Hematopoietic multipotent progenitor cell treated with erythropoietin and hydrocortisone succinate and interleukin-3 and kit ligand, for 4 days (in vitro differentiated cells): ENCODE data around the gene DENND1B.
A peak's percentile ranks its signal among the peaks of the same experiment; 100 is the strongest.
"Not testable (repeated sequence)": the region's sequence is repeated elsewhere in the genome, so short reads cannot be mapped to it uniquely, and the experiment has no call there.

ENCODE experiments used
- DNase-seq: peaks from one replicate; pipeline ENCODE4 v3.0.0-alpha.2; 2015

The DENND1B gene

GRCh38 chr1:197619008-197619640 lies 156.2 kb downstream of the DENND1B start:
- peak; percentile 64 for DNase-seq

DNA sequence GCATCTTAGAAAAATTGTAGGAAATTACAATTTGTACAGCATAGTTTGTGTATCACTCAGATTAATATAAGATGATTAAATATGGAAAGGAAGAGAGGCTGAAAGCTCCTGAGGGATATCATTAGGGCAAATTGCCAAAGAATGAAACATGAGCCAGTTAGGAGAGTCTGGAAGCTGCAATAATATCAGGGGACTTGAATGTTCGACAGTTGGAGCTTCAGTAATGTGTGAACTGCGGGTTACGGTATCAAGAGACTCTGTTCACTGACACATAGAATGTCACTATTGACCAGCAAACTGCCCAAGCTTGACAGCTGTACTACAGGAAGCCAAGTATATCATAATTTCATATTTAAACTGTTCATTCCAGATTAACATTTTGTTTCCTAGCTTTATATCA lies 157.2 kb downstream of the DENND1B start:
- DNase-seq: no peak

DNA sequence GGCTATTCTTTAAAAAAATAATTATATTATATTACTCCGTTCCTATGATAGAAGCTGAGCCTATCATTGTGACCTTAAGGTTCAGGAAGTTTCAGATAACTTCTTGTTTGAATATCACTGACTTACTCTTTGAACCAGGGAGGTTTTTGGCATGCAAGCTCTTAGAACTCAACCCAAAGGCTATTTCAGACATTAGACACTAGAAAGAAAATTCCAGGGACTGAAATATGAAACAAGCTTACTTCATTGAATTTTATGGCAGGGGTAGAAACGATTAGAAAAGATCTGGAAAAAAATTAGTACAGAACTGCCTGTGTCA lies 159.6 kb downstream of the DENND1B start:
- no peak for DNase-seq

DNA sequence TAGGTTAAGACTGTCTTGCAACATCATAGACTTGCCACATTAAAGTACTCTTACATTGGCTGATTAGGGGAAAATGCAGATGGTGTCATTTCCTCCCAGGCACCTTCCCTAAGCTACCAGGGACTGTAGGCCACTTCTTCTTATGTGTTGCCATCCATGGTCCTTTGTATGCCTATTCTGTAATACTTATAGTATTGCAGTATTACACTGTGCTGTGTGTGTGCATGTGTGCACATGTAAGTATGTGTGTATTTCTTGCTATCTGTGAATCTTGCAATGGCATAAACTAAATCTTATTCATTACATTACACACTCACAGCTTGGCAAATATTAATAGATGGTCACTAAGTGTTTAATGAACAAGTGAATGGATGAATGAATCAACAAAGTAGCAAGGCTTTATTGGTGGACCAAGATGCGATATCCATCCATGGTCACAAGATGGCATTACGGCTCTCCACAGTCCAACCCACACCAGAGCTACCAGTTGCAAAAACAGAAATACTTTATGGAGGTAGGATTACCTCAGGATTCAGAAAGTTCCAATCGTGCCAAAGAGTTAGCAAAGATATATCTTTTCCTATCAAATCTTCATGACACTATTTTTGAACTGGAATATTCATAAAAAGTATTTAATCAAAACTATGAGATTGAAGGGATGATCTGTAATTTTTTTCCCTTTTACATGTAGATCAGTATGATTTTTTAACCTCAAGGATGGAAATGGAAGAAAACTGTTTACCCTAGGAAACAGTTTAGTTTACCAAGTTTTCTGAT lies 160.2 kb downstream of the DENND1B start:
- DNase-seq: peak; percentile 68

GRCh38 chr1:197606168-197606845 lies 169.0 kb downstream of the DENND1B start:
- DNase-seq: no peak

DNA sequence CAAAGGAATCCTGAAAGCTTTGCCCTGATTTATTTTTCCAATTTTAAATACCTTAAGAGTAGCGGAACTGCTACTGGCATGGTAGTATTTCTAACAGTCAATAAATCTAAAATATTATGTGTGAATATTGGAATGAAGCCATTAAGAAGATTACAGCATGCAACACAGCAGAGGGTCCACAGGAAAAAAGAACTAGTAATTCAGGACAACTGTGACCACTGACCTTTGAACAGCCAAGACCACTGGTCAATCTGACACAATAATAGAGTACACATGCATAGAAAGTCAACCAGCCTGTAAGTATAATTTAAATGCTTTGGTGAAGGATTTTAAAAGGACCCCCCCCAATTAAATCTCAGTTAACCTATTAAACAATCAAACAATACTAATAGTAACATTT lies 171.0 kb downstream of the DENND1B start:
- no peak for DNase-seq

DNA sequence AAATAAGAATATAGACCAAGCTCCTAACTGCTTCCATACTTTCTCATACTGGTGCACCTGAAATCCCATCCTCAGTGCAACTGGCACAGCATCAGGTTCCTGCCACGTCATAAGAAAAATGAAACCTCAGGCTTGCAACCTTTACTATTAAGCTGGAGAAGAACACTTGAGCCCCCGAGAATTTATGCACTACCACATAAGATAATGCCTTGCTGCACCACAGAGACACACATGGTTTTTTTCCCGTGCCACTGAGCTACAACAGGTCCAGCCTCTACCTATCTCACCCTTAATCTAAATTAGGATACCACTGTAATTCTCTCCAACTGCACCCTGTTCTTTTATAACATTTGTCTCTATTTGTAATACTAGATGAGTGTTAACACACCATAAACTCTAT lies 174.5 kb downstream of the DENND1B start:
- DNase-seq: no peak

DNA sequence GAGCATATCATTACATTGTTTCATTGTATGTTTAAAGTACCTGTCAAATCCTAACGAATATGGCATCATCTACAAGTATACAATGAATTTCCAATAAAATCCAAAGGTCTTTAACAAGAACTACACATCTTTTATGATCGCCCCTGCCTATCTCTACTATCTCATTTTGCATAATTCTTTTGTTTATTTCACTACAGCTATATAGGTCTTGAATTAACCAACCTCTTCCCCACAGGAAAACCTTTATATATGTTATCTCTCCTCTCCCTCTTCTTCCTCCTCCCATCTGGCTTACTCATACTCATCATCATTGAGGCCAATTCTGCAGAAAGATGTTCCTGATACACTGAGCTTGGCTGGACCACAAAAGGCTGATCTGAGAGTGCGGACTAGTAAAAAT lies 175.5 kb downstream of the DENND1B start:
- DNase-seq: peak; percentile 30

DNA sequence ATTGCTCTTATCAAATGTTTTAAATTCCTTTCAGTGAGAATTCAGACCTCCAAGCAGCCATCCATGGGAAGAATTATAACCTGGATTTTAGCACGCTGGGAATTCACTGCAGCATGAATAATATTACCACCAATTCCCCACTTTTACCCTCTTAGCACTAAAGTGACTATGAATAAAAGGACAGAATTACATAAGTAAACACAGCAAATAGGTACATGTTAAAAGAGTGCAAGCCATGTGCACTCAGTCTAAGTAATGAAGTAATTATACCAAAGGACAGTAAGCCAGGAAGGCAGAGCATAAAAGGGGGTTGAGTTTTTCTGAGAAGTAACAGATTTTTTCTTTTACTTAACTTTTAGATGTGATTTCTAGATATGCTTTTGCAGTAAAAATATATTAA lies 176.3 kb downstream of the DENND1B start:
- no peak for DNase-seq

DNA sequence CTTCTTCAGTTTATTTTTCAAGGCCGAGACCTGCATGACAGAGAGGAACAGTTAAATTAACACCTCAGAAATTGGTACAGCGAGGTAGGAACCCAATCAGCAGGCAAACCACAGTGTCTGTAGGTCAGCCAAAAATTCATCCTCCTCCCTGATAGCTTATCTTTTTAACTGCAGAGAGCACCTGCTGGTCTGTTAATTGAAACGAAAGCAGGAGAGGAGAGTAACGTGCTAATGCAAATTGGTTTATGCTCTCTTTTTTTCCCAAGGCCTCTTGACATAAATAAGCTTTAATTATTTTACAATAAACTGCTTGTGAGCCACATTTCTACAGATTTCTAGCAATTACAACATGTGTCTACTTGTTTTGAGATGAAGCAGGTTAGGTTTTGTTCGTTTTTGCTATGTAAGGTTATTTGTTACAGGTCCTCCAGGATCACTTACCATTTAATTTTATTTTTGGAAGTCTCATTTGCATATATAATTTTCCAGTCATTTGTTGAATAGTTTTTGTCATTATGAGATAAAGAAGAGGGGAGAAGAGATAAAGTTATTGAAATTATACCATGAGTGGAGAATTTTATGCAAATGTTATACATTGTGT lies 179.9 kb downstream of the DENND1B start:
- peak; percentile 49 for DNase-seq

DNA sequence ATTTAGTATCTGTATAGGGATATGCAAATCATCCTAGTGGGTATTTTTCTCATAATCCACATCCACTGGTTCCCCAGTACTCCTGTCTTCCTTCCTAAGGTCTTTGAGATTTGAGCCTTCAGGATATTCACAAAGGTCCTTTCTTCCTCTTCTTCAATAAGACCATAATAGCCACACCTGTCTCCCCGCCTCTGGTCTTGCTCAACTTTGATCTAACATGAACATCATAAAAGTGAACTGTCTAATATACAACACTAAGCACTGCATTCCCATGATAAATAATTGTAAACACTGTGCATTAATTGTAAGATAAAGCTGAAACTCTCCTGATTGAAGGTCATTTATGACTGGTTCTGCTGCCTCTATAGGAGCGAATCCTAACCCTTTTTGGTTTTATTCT lies 184.6 kb downstream of the DENND1B start:
- DNase-seq: no peak

DNA sequence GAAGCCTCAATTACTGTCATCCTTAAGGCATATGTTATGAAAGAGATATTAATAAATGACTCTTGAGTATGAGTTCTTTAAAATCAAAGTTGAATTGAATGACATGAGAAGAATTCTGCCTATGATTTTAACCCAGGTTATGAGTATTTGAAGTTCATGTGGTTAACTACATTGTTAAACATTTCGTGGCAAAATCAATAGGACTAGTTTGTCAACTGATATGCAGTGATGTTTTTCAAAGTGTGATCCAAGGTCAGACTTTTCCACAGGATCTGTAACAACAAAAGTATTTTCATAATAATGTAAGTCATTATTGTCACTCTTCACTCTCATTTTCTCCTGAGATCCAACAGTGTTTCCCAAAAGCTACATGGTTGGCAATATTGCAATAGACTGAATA lies 189.5 kb downstream of the DENND1B start:
- no peak for DNase-seq

DNA sequence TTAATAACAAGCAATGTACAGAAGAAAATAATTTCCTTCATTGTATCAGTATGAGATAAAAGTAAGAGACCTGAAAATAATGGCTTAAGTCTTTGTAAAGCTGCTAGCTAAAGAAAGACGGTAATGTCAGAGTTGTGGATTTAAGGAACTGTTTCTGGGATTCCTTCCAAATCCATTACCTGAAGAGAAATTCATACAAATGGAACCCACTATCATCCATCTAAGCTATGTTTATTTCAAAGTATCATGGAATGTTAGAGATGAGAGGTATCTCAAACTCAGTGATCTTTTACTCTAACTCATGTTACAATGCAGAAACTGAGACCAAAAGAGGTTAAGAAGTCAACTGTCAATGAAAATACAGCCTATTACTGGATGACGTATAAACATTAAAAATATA lies 197.7 kb downstream of the DENND1B start:
- DNase-seq: no peak

GRCh38 chr1:197575531-197575930 lies 199.7 kb downstream of the DENND1B start:
- DNase-seq: not testable (repeated sequence)

GRCh38 chr1:197572169-197572568 lies 203.1 kb downstream of the DENND1B start:
- no peak for DNase-seq

DNA sequence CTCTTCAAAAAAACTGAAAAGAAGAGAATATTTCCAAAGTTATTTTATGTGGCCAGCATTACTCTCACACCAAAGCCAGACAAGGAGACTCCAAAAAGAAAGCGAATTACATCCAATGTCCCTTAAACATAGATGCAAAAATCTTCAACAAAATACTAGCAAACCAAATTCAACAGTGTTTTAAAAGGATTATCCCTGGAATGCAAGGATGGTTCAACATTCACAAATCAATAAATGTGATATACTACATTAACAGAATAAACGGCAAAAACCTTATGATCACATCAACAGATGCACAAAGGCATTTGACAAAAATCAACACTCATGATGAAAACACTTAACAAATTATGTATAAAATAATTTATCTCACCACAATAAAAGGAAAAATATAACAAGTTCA lies 207.8 kb downstream of the DENND1B start:
- DNase-seq: no peak

GRCh38 chr1:197561041-197561440 lies 214.2 kb downstream of the DENND1B start:
- DNase-seq: no peak

DNA sequence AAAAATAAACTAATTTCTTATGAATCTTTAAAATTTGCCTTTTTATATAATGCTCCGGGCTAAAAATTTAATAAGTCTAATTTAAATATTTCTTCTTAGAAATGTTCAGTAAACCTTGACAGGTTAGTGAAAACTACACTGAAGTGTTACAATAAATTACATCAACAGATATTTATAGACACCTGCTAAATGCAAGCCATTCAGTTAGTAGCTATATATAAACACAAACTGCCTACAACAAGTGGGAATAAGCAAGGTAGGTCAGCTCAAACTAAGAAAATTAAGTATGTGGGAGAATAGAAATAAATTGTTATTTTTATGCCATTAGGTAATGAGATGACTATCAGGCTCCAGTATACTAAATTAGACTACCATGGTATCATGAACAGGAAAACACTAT lies 215.6 kb downstream of the DENND1B start:
- DNase-seq: no peak

- no peak for DNase-seq
These were observed 216.0 kb downstream of the DENND1B start for GRCh38 chr1:197559244-197559643.

GRCh38 chr1:197557302-197557701 lies 218.0 kb downstream of the DENND1B start:
- DNase-seq: no peak

- no peak for DNase-seq
These were observed 222.0 kb downstream of the DENND1B start for GRCh38 chr1:197553281-197553680.

- DNase-seq: no peak
These were observed 228.3 kb downstream of the DENND1B start for GRCh38 chr1:197546989-197547388.

GRCh38 chr1:197544553-197544952 lies 230.7 kb downstream of the DENND1B start:
- no peak for DNase-seq

- no peak for DNase-seq
These were observed 231.2 kb downstream of the DENND1B start for GRCh38 chr1:197544130-197544529.
